RCC 7860 (cell line): Measurements from ENCODE around the gene RET.
"Not testable (repeated sequence)": the region's sequence is repeated elsewhere in the genome, so short reads cannot be mapped to it uniquely, and the experiment has no call there.

Experiments used
- DNase-seq: peaks from one replicate; pipeline ENCODE4 v3.0.0-alpha.2; 2015; ENCODE audit warnings: low spot score
- FAIRE-seq: peaks from 2 replicates; lab custom pipeline; 2012; peaks lifted over from hg19 to GRCh38; lab: Jason Lieb, UNC

The RET gene

GRCh38 chr10:43131906-43132305 is 55.0 kb downstream of the RET start:
- FAIRE-seq = no peak

DNA sequence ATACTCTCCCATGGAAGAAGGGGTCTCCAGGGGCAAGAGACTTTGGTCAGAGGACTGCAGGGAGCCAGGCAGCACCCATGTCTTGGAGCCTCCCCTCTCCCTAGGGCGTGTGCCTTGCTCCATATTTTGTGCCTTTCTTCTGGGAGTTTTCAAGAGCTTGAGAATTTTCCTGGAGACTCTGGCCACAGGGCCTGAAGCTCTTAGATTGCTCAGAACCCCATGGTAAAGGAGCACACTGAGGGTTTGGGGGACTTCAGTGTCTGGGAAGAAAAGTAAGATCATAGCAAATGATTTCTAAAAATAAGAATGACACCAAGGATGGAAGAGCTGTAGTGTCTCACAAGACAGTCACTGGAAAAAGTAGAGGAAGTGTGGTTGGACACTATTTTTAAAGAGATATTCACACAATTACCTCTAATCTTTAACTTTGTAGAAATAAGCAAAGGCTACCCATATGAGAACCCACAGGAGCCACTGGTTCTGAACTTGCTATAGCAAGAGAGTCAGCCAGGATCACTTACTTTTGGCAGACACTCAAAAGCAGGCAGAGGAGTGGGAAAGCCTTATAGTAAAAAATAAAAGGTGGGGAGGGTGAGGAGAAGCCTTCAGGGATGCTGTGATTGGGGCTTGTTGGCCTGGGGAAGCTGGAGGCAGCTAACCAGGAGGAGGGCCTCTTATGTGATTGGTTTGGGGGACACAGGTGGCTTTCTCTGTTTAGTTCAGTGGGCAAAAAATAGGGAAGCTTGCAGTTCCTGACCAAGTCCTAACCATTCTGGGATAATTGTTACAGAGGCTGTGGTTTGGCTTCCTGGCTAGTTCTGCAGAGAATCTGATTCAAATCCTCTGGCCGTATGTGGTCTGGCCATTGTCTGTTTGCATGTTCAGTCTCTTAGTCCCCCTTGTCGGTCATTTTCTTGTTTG is 56.3 kb downstream of the RET start:
- DNase-seq (no peak), FAIRE-seq (no peak)

More at GRCh38 chr10:43131906-43132305, 55.0 kb downstream of the RET start:
- DNase-seq = no peak

DNA sequence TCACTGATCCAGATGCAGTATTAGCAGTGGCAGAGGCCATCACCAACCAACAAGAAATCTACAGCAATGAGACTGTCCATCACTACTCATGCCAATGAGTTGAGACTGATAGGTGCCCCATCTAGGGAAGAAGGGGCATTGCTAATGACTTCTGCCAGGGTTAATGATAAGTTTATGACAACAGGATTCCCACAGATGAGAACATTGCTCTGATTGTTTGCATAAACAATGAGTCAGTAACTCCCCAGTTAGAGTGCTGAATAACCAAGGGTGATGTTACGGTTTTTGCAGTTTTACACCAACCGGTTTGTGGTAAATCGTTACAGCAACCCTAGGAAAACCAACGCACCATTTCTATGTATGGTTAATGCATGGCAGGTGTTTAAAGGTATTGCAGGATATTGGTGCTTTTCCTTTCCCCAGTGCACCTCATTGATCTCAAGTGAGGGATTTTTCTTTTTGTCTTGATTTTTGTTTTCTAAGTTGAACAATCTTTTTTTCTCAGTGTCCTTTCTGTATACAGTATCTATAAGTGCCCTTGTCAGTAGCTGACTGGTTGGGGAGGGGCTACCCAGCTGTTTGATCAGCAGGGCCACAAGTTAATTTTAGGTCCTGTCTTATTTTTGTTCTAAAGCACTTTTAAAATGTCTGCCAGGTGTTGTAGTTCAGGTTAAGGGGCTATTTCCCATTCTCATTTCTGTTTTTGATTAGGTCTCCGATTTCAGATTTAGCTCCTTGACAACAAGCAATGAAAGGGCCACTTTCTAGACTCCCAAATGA is 57.4 kb downstream of the RET start:
- no peak for DNase-seq
- no peak for FAIRE-seq

- FAIRE-seq = no peak
Measured at GRCh38 chr10:43135064-43135463, 58.2 kb downstream of the RET start.

GRCh38 chr10:43135656-43136055 is 58.8 kb downstream of the RET start:
- no peak for DNase-seq
- FAIRE-seq = no peak

More at GRCh38 chr10:43135064-43135463, 58.2 kb downstream of the RET start:
- DNase-seq = no peak

DNA sequence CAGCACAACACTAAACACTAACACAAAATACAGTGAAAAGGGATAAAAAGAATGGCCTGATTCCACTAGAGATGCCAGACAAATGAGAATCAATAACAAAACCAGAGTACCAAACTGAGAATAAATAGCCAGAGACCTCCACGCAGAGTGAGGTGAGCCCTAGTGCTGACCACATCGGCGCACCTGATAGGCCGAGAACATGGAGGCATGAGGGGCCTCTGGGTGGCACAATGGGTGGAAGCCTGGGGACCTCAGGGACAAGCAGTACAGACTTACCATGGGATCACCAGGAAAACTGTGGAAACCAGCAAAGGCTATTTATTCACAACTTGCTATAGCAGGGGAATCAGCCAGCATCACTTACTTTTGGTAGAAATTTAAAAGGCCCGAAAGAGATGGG is 59.6 kb downstream of the RET start:
- FAIRE-seq (no peak), DNase-seq (no peak)

- no peak for FAIRE-seq
- no peak for DNase-seq
Measured at GRCh38 chr10:43136995-43137716, 60.3 kb downstream of the RET start.

GRCh38 chr10:43137717-43138020 is 60.8 kb downstream of the RET start:
- FAIRE-seq = no peak

GRCh38 chr10:43138021-43138756 is 61.3 kb downstream of the RET start, which contains the start of gene CSGALNACT2:
TSS of gene CSGALNACT2 (plus strand) at chr10:43138445. CDS start at chr10:43155150, 16,705 bp downstream.
- no peak for FAIRE-seq
- DNase-seq = peak; percentile 74

More at GRCh38 chr10:43137717-43138020, 60.8 kb downstream of the RET start:
- peak; percentile 22 for DNase-seq

DNA sequence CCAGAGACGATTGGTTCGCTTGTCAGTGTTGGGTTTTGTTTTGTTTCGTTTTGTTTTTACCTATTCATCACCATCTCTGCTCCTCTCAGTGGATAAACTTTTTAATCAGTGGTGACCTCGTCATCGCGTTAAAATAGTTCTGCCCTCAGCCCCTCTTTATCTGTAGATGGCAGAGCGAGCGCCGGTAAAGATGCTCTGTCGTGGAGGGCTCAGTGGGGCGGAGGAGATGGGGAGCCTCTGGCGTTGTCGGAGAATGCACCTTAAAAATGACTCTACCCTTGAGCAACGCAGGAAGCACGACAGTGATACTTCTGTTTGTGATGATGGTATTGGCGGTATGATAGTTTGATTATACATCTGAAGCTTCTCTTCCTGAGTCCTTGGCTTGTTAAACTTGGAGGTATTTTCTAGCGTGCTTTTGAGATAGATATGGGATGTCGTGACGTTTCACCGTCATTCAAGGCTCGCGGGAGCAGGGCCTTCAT is 61.9 kb downstream of the RET start:
- FAIRE-seq = no peak
- DNase-seq = no peak

DNA sequence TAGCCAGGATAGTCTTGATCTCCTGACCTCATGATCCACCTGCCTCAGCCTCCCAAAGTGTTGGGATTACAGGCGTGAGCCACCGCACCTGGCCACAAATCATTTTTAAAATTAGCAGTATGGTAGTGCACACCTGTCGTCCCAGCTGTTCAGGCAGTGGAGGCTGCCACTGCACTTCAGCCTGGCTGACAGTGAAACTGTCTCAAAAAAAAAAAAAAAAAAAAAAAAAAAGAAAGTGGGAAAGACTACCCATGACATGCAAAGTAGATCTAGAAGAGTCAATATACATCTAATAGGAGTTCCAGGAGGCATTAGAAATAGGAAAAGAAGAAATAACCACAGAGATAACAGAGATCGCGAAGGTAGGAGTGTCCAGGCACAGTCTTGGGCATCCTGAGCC is 64.6 kb downstream of the RET start:
- DNase-seq (no peak), FAIRE-seq (no peak)

- DNase-seq (no peak), FAIRE-seq (no peak)
Measured at GRCh38 chr10:43145311-43145710, 68.4 kb downstream of the RET start.

- DNase-seq = not testable (repeated sequence)
Measured at GRCh38 chr10:43145936-43146335, 69.1 kb downstream of the RET start.

DNA sequence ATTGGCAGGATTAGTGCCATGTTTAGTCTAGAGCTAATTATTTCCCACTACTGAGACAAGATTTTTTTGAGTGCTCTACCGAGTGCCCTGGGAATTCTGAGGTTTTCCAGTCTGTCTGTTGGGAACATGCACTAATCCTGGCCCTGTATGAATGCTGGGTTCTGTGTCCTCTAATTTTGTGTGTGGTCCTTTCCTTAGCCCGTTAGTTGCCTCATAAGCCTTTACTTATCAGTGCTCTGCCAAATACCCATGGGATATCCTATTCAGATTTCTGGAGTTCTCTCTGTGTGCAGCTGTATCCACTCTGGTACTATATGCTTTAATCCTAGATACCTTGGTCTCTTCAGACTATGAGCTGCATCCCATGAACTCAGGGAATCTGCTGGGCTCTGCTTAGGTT is 74.5 kb downstream of the RET start:
- DNase-seq (no peak), FAIRE-seq (no peak)

More at GRCh38 chr10:43145936-43146335, 69.1 kb downstream of the RET start:
- not testable (repeated sequence) for FAIRE-seq

DNA sequence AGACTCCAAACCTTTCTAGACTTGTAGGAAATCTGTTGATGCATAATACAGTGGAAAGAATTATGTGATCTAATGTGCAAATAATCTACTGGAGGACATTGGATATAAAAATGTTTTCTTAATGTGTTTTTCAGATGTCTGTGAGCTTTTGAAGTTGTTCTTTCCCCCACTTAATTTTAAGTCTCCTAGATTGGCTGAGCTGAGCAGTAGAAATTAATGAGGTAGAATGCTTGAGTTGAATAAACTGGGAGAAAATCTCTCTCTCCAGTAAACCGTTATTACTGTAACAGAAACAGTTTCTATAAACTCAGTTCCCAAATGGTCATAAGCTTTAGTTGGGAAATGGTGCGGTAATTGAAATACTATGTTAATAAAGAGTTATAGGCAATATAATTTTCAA is 77.0 kb downstream of the RET start:
- DNase-seq = no peak
- FAIRE-seq = no peak

DNA sequence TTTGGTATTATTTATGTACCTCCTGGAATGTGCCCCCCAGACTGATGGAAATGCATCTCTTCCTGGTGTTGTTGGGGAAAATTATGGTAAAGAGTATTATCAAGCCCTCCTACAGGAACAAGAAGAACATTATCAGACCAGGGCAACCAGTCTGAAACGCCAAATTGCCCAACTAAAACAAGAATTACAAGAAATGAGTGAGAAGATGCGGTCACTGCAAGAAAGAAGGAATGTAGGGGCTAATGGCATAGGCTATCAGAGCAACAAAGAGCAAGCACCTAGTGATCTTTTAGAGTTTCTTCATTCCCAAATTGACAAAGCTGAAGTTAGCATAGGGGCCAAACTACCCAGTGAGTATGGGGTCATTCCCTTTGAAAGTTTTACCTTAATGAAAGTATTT is 78.4 kb downstream of the RET start:
- no peak for DNase-seq
- no peak for FAIRE-seq

DNA sequence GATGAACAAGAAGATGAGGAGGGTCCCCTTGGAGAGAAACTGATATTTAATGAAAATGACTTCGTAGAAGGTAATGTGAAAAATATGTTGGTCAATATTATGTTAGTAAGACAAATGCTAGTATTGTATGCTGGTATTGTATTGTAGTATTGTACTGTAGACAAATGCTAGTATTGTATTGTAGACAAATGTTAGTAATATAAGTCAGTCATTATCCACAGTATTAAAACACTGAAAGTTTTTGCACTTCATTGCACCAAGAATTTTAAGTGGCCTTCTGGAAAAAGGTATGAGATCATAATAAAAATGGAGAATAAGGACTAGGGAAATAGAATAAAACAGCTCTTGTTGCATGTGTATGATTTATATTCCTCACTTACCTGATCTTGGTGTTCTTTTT is 78.9 kb downstream of the RET start:
- FAIRE-seq (no peak), DNase-seq (no peak)

DNA sequence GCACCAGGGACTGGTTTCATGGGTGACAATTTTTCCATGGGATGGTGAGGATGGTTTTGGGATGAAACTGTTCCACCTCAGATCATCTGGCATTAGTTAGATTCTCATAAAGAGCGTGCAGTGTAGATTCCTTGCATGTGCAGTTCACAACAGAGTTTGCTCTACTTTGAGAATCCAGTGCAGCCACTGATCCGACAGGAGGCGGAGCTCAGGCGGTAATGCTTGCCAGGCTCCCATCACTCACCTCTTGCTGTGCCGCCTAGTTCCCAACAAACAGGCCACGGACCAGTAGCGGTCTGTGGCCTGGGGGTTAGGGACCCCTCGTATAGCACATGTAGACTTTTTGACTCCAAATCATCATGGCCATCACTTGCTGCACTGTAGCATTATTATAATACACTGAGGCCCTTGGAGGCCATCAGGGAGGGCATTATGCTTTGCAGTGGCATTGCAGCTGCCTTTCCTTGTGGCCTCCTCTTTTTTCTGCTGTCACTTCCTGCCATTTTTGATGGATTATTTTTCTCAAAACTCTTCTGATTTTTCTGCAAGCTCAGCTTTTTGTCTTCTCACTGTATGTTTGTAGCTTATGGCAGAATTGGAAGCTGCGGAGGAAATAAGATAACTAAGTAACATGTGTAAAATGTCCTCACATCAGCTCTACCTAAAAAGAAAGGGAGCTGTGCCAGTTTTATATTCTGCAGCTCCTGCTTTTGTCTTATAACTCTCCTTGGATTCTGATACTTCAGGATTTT is 79.9 kb downstream of the RET start:
- DNase-seq (no peak), FAIRE-seq (no peak)

- DNase-seq (no peak), FAIRE-seq (no peak)
Measured at GRCh38 chr10:43158636-43159035, 81.8 kb downstream of the RET start.
